CD4-positive, alpha-beta T cell (primary cell): ENCODE data around the gene PRR5L. TPM values are rescaled to one million over a fixed set of nuclear protein-coding genes. Genes with fewer than 3 reads are reported as not detected.

Experiments used
- ATAC-seq: fragments of 200-7000 bp; cut with Tn5 transposase; one replicate; pipeline ENCODE4 v1.10.0; 2022; ENCODE audit warnings: mild to moderate bottlenecking; ENCODE audit not compliant: poor library complexity
- CTCF ChIA-PET: fragments of 350-600 bp; sonication (Branson Sonifier 250); formaldehyde crosslinking; loops from one replicate; lab custom pipeline; 2021; ENCODE audit warnings: antibody characterized with exemption, inconsistent platforms; lab: Charles Lee
- POLR2A ChIA-PET: fragments of 350-600 bp; sonication (Branson Sonifier 250); formaldehyde crosslinking; loops from one replicate; lab custom pipeline; 2021; ENCODE audit warnings: antibody characterized with exemption, inconsistent platforms; lab: Charles Lee
- DNase-seq, 14 experiments: peaks; one replicate each; pipeline ENCODE4 v3.0.0-alpha.2; 2013 to 2020; ENCODE audit warnings: mixed read lengths in 2 of 14
- H3K27ac ChIP-seq, 2 donors: one replicate each; pipeline versions ENCODE4 v1.5.1 to v1.7.0; 2013; ENCODE audit warnings: low read length in 2 of 2, low read depth in 1 of 2, mild to moderate bottlenecking in 1 of 2
- H3K27me3 ChIP-seq, 2 experiments: 1 replicate in 1 of 2; 2 replicates in 1 of 2; pipeline versions ENCODE4 v1.6.1 to v1.7.0; 2013; ENCODE audit warnings: low read length in 2 of 2, control low read depth in 1 of 2, mild to moderate bottlenecking in 1 of 2, moderate library complexity in 1 of 2; ENCODE audit not compliant: insufficient read depth in 2 of 2, control insufficient read depth in 1 of 2
- H3K36me3 ChIP-seq: one replicate; pipeline ENCODE4 v1.6.1; 2013; ENCODE audit warnings: low read length, control low read depth; ENCODE audit not compliant: insufficient read depth
- H3K4me1 ChIP-seq: one replicate; pipeline ENCODE4 v1.6.1; 2013; ENCODE audit warnings: low read length, control low read depth; ENCODE audit not compliant: insufficient read depth
- H3K4me3 ChIP-seq: one replicate; pipeline ENCODE4 v1.5.1; 2013; ENCODE audit warnings: mild to moderate bottlenecking, low read length, moderate library complexity
- H3K9me3 ChIP-seq, 2 experiments: 1 replicate in 1 of 2; 2 replicates in 1 of 2; pipeline versions ENCODE4 v1.6.1 to v1.7.0; 2013; ENCODE audit warnings: low read length in 2 of 2, mild to moderate bottlenecking in 2 of 2, control low read depth in 1 of 2, moderate library complexity in 1 of 2; ENCODE audit not compliant: control insufficient read depth in 1 of 2, insufficient read depth in 1 of 2
- H3K27ac Mint-ChIP-seq: one replicate; pipeline ENCODE4 v1.8.0; 2020; ENCODE audit warnings: mixed read lengths
- H3K27me3 Mint-ChIP-seq: one replicate; pipeline ENCODE4 v1.8.0; 2021; ENCODE audit warnings: mixed read lengths
- H3K36me3 Mint-ChIP-seq: one replicate; pipeline ENCODE4 v1.8.0; 2021; ENCODE audit warnings: low read depth, mixed read lengths
- H3K4me1 Mint-ChIP-seq: one replicate; pipeline ENCODE4 v1.8.0; 2021; ENCODE audit warnings: low read depth, mixed read lengths
- H3K4me3 Mint-ChIP-seq: one replicate; pipeline ENCODE4 v1.8.0; 2020; ENCODE audit warnings: mild to moderate bottlenecking, mixed read lengths
- H3K9me3 Mint-ChIP-seq: one replicate; pipeline ENCODE4 v1.8.0; 2020; ENCODE audit warnings: mixed read lengths
- CTCF ChIP-seq: fragments of 200-600 bp; IDR thresholded peaks from one replicate; pipeline ENCODE4 v1.8.0; 2022; ENCODE audit warnings: antibody characterized with exemption, mild to moderate bottlenecking
- intact Hi-C, 2 experiments: fragments of 100-400 bp; cut with DNase I in 1 of 2; cut with micrococcal nuclease in 1 of 2; formaldehyde crosslinking; loops; one replicate each; pipeline versions ENCODE4 v1.15.1 to v1.9.0; 2023 to 2025; cut with DNase I, micrococcal nuclease
- total RNA-seq, 174 experiments: library from RNA in 2 of 174; stranded (reverse) in 2 of 174; gene quantifications; one replicate each; pipeline ENCODE4 v1.2.3 and lab custom pipeline; 2021 to 2026

PRR5L gene
- total RNA-seq, 2 experiments from 2014 or later: 5.4 to 7.6 TPM

- CTCF ChIA-PET: no interaction called here
- peaks cover 0 to 4% of the 10 kb centered on the region in 2 experiments for H3K9me3 ChIP-seq
- no peaks in the 10 kb centered on the region for H3K4me1 Mint-ChIP-seq
- no peak overlapping the region for H3K4me3 ChIP-seq
- no peaks in the 10 kb centered on the region for H3K36me3 Mint-ChIP-seq
- intact Hi-C loops: no loop called here
- POLR2A ChIA-PET: no interaction called here
- H3K9me3 Mint-ChIP-seq: peaks cover 2% of the 10 kb centered on the region
- no peak for TF ChIP-seq CTCF
- H3K4me1 ChIP-seq: no peaks in the 10 kb centered on the region
- H3K27ac ChIP-seq: no peak overlapping the region
- peaks cover 13% of the 10 kb centered on the region for H3K36me3 ChIP-seq
- H3K27me3 ChIP-seq: no peaks in the 10 kb centered on the region
- ATAC-seq (no peak), DNase-seq (no peak)
- no peak overlapping the region for H3K4me3 Mint-ChIP-seq
- H3K27me3 Mint-ChIP-seq: no peaks in the 10 kb centered on the region
- H3K27ac Mint-ChIP-seq: no peak overlapping the region
Measured at GRCh38 chr11:36436589-36436988, 140.5 kb downstream of the PRR5L start.

GRCh38 chr11:36437413-36437812 is 141.3 kb downstream of the PRR5L start:
- ChIA-PET POLR2A (no interaction called here), CTCF (interaction anchor here (0.6 kb wide), 1 partner anchor 269 kb away, joined by 3 read pairs; no protein-coding TSS in a partner anchor)
- Histone ChIP-seq H3K4me3 (no peak overlapping the region), H3K9me3 (peaks cover 0 to 8% of the 10 kb centered on the region in 2 experiments), H3K27me3 (no peaks in the 10 kb centered on the region), H3K4me1 (no peaks in the 10 kb centered on the region), H3K27ac (no peak overlapping the region), H3K36me3 (peaks cover 13% of the 10 kb centered on the region)
- peaks cover 2% of the 10 kb centered on the region for H3K9me3 Mint-ChIP-seq
- ATAC-seq: no peak
- no peak overlapping the region for H3K4me3 Mint-ChIP-seq
- H3K4me1 Mint-ChIP-seq: no peaks in the 10 kb centered on the region
- TF ChIP-seq CTCF: no peak
- no peaks in the 10 kb centered on the region for H3K27me3 Mint-ChIP-seq
- no peaks in the 10 kb centered on the region for H3K36me3 Mint-ChIP-seq
- no peak overlapping the region for H3K27ac Mint-ChIP-seq
- intact Hi-C loops: no loop called here
- DNase-seq: no peak

- H3K27me3 Mint-ChIP-seq: no peaks in the 10 kb centered on the region
- no peaks in the 10 kb centered on the region for H3K4me1 Mint-ChIP-seq
- TF ChIP-seq CTCF: no peak
- Histone ChIP-seq H3K9me3 (peaks cover 0 to 8% of the 10 kb centered on the region in 2 experiments), H3K27me3 (no peaks in the 10 kb centered on the region), H3K27ac (no peak overlapping the region), H3K36me3 (peaks cover 13% of the 10 kb centered on the region), H3K4me3 (no peak overlapping the region), H3K4me1 (no peaks in the 10 kb centered on the region)
- intact Hi-C loops: no loop called here
- POLR2A ChIA-PET: no interaction called here
- peaks cover 2% of the 10 kb centered on the region for H3K9me3 Mint-ChIP-seq
- peaks cover 4% of the 10 kb centered on the region for H3K36me3 Mint-ChIP-seq
- DNase-seq: no peak
- ATAC-seq: no peak
- CTCF ChIA-PET: no interaction called here
- no peak overlapping the region for H3K27ac Mint-ChIP-seq
- H3K4me3 Mint-ChIP-seq: no peak overlapping the region
Measured at GRCh38 chr11:36438126-36438525, 142.0 kb downstream of the PRR5L start.
